Adrenal gland (tissue), 12 donors: ENCODE data around the gene PLEKHN1. TPM values are rescaled to one million over a fixed set of nuclear protein-coding genes. Genes with fewer than 3 reads are reported as not detected.

ENCODE experiments used
- DNase-seq, 7 donors: peaks; one replicate each; pipeline ENCODE4 v3.0.0-alpha.2; 2019 to 2020
- H3K27ac ChIP-seq, 5 donors: fragments of 200-600 bp; sonication (generic) in 4 of 5; 1 replicate in 3 of 5; 2 replicates in 2 of 5; pipeline versions ENCODE4 v1.5.1 to v1.8.0; 2016 to 2020; ENCODE audit warnings: mild to moderate bottlenecking in 1 of 5
- H3K27me3 ChIP-seq: fragments of 200-600 bp; 2 replicates; pipeline ENCODE4 v1.8.0; 2021
- H3K36me3 ChIP-seq, 2 donors: fragments of 200-600 bp; replicated peaks in 1 of 2; 1 replicate in 1 of 2; 2 replicates in 1 of 2; pipeline versions ENCODE4 v1.5.1 to v1.8.0; 2018 to 2022
- H3K4me1 ChIP-seq, 2 donors: fragments of 200-600 bp; replicated peaks in 1 of 2; 1 replicate in 1 of 2; 2 replicates in 1 of 2; pipeline versions ENCODE4 v1.5.1 to v1.8.0; 2018 to 2021
- H3K4me3 ChIP-seq, 4 donors: fragments of 200-600 bp; sonication (generic) in 3 of 4; one replicate each; pipeline ENCODE4 v1.5.1; 2016 to 2018
- H3K9me3 ChIP-seq, 3 donors: fragments of 200-600 bp; sonication (generic) in 1 of 3; replicated peaks in 1 of 3; 1 replicate in 2 of 3; 2 replicates in 1 of 3; pipeline versions ENCODE4 v1.5.1 to v1.8.0; 2016 to 2021
- CTCF ChIP-seq, 6 experiments: fragments of 450-650 bp in 4 of 6; fragments of 200-600 bp in 2 of 6; sonication (generic) in 1 of 6; IDR thresholded peaks; 1 replicate in 5 of 6; 2 replicates in 1 of 6; pipeline versions ENCODE4 v1.5.1 to v1.8.0; 2016 to 2021; ENCODE audit warnings: antibody characterized with exemption in 6 of 6, mild to moderate bottlenecking in 2 of 6, moderate library complexity in 1 of 6
- POLR2A ChIP-seq, 2 donors: fragments of 450-650 bp; IDR thresholded peaks; one replicate each; pipeline ENCODE4 v1.6.1; 2017; ENCODE audit warnings: antibody characterized with exemption in 2 of 2, mild to moderate bottlenecking in 2 of 2, moderate library complexity in 1 of 2
- WGBS, 4 donors: extraction: QIAGEN DNeasy Blood & Tissue Kit in 2 of 4; methylation state at CpG; one replicate each; pipeline versions ENCODE4 v1.1.5 to v1.1.7; 2013 to 2017; 5-methylcytosine and 5-hydroxymethylcytosine counted together
- intact Hi-C, 2 donors: fragments of 100-400 bp; cut with DNase I; formaldehyde crosslinking; loops; one replicate each; pipeline versions ENCODE4 v1.14.1 to v1.15.0; 2022 to 2023
- polyA plus RNA-seq, 3 donors: library from polyadenylated mRNA; stranded (reverse); fragments of 200-250 nt in 2 of 3; fragments of 350-450 nt in 1 of 3; fragmentation: Illumina TruSeq in 1 of 3; extraction: RNeasy Lipid Tissue Mini Kit (QIAGEN cat#74804) in 1 of 3; gene quantifications; one replicate each; pipeline ENCODE4 v1.2.3, GENCODE V29; 2013 to 2014
- total RNA-seq, 9 donors: library from RNA; depleted of rRNA in 4 of 9; stranded (reverse); fragments of >200 nt in 4 of 9; fragments of 120-200 nt in 1 of 9; fragmentation: NEBNext Ultra II Directional in 1 of 9; extraction: Animal tissue kit (Norgen Biotek cat#: 25700) in 1 of 9; gene quantifications; one replicate each; pipeline versions ENCODE4 v1.1.0 to v1.2.4, GENCODE V29; 2013 to 2023
- donor health status: healthy with polysubstance abuse.
- donor health status: Bipolar disorder and iron deficiency.
- donor health status: DM: yes; HTN: yes; CAD: no.
- donor health status: DM: no; HTN: no; CAD: no.
- donor health status: DM: no; HTN: no; CAD: no.
- donor health status: DM: yes; HTN: yes; CAD: no.

The PLEKHN1 gene
- total and polyA plus RNA-seq, 12 donors = 0.05 to 10.5 (median 1.3) TPM; not detected in 3

GRCh38 chr1:952603-953002 is 13.7 kb upstream of the PLEKHN1 start:
- H3K4me1 ChIP-seq = peaks cover 0 to 4% of the 10 kb centered on the region in 2 donors
- no peak for DNase-seq
- H3K27ac ChIP-seq = no peak overlapping the region
- intact Hi-C loops = no loop called here
- WGBS, 4 donors = 92 to 100% (median 94%) methylated on average over 3 to 7 of the region's 7 CpGs
- peaks cover 0 to 91% of the 10 kb centered on the region in 2 donors for H3K36me3 ChIP-seq
- no peaks in the 10 kb centered on the region for H3K27me3 ChIP-seq
- no peaks in the 10 kb centered on the region for H3K9me3 ChIP-seq
- no peak for TF ChIP-seq CTCF (IDR thresholded peaks at IDR 0.05)
- no peak for TF ChIP-seq POLR2A (IDR thresholded peaks at IDR 0.05)
- no peak overlapping the region for H3K4me3 ChIP-seq

- H3K4me1 ChIP-seq = peaks cover 8 to 15% of the 10 kb centered on the region in 2 donors
- no peak for TF ChIP-seq POLR2A (IDR thresholded peaks at IDR 0.05)
- no peak for TF ChIP-seq CTCF (IDR thresholded peaks at IDR 0.05)
- peaks cover 0 to 80% of the 10 kb centered on the region in 2 donors for H3K36me3 ChIP-seq
- H3K27me3 ChIP-seq = no peaks in the 10 kb centered on the region
- WGBS, 4 donors = 87 to 91% (median 89%) methylated on average over 8 to 32 of the region's 32 CpGs
- intact Hi-C loops = no loop called here
- DNase-seq = no peak
- H3K27ac ChIP-seq = no peak overlapping the region
- H3K9me3 ChIP-seq = no peaks in the 10 kb centered on the region
- H3K4me3 ChIP-seq = no peak overlapping the region
Observed at GRCh38 chr1:953524-954320, 12.6 kb upstream of the PLEKHN1 start.

- Histone ChIP-seq H3K9me3 (no peaks in the 10 kb centered on the region), H3K36me3 (peaks cover 0 to 69% of the 10 kb centered on the region in 2 donors), H3K4me1 (peaks cover 14 to 20% of the 10 kb centered on the region in 2 donors), H3K27me3 (no peaks in the 10 kb centered on the region), H3K27ac (no peak overlapping the region), H3K4me3 (no peak overlapping the region)
- intact Hi-C loops = no loop called here
- DNase-seq = no peak
- WGBS, 4 donors = 79 to 92% (median 91%) methylated on average over 9 to 13 of the region's 13 CpGs
- TF ChIP-seq POLR2A (IDR thresholded peaks at IDR 0.05) (no peak), CTCF (IDR thresholded peaks at IDR 0.05) (no peak)
Observed at GRCh38 chr1:954927-955326, 11.4 kb upstream of the PLEKHN1 start.

- H3K36me3 ChIP-seq = peaks cover 0 to 64% of the 10 kb centered on the region in 2 donors
- H3K27ac ChIP-seq = no peak overlapping the region
- TF ChIP-seq CTCF (IDR thresholded peaks at IDR 0.05) = no peak
- TF ChIP-seq POLR2A (IDR thresholded peaks at IDR 0.05) = no peak
- no peak for DNase-seq
- H3K4me3 ChIP-seq = no peak overlapping the region
- peaks cover 17 to 20% of the 10 kb centered on the region in 2 donors for H3K4me1 ChIP-seq
- WGBS, 4 donors = 76 to 96% (median 80%) methylated on average over 5 to 6 of the region's 6 CpGs
- intact Hi-C loops = no loop called here
- no peaks in the 10 kb centered on the region for H3K9me3 ChIP-seq
- H3K27me3 ChIP-seq = no peaks in the 10 kb centered on the region
Observed at GRCh38 chr1:955474-955873, 10.8 kb upstream of the PLEKHN1 start.
